Body of pancreas (tissue), 4 donors: Measurements from ENCODE around the gene KIF18B. TPM values are rescaled to one million over a fixed set of nuclear protein-coding genes. Genes with fewer than 3 reads are reported as not detected.

Experiments used
- ATAC-seq: fragments of 150-250 bp; one replicate; pipeline ENCODE4 v1.9.1; 2016
- DNase-seq, 4 donors: peaks; one replicate each; pipeline ENCODE4 v3.0.0-alpha.2; 2019
- H3K27ac ChIP-seq, 4 donors: fragments of 200-600 bp; sonication (generic); 1 replicate in 3 of 4; 2 replicates in 1 of 4; pipeline versions ENCODE4 v1.5.1 to v1.6.1; 2016 to 2019; ENCODE audit warnings: mild to moderate bottlenecking in 1 of 4, mixed read lengths in 1 of 4, moderate library complexity in 1 of 4
- H3K27me3 ChIP-seq, 2 donors: fragments of 200-600 bp; sonication (generic); one replicate each; pipeline ENCODE4 v1.6.0; 2016; ENCODE audit warnings: mild to moderate bottlenecking in 1 of 2
- H3K36me3 ChIP-seq, 2 donors: fragments of 200-600 bp; sonication (generic); replicated peaks in 1 of 2; 2 replicates each; pipeline ENCODE4 v1.5.1; 2016; ENCODE audit warnings: low read depth in 2 of 2; ENCODE audit not compliant: insufficient read depth in 1 of 2
- H3K4me1 ChIP-seq: fragments of 200-600 bp; sonication (generic); one replicate; pipeline ENCODE4 v1.6.0; 2016
- H3K4me3 ChIP-seq, 2 donors: fragments of 200-600 bp; sonication (generic); 1 replicate in 1 of 2; 2 replicates in 1 of 2; pipeline ENCODE4 v1.5.1; 2016 to 2019
- H3K9me3 ChIP-seq, 3 donors: fragments of 200-600 bp; sonication (generic); 1 replicate in 2 of 3; 2 replicates in 1 of 3; pipeline ENCODE4 v1.5.1; 2016
- CTCF ChIP-seq, 7 experiments: fragments of 450-650 bp in 4 of 7; fragments of 200-600 bp in 3 of 7; sonication (generic) in 3 of 7; IDR thresholded peaks; one replicate each; pipeline ENCODE4 v1.5.1; 2016 to 2019; ENCODE audit warnings: antibody characterized with exemption in 7 of 7
- POLR2A ChIP-seq, 3 donors: fragments of 450-650 bp; IDR thresholded peaks; one replicate each; pipeline ENCODE4 v1.6.1; 2016; ENCODE audit warnings: antibody characterized with exemption in 3 of 3, mild to moderate bottlenecking in 2 of 3
- WGBS, 2 donors: methylation state at CpG; one replicate each; pipeline ENCODE4 v1.1.5; 2017; 5-methylcytosine and 5-hydroxymethylcytosine counted together
- intact Hi-C: fragments of 100-400 bp; cut with DNase I; formaldehyde crosslinking; loops from one replicate; pipeline ENCODE4 v1.15.1; 2023
- total RNA-seq, 2 donors: library from RNA; depleted of rRNA; stranded (reverse); fragments of >200 nt; gene quantifications; one replicate each; pipeline ENCODE4 v1.1.0, GENCODE V29; 2016

Gene KIF18B
- total RNA-seq, 2 donors from 2014 or later, result 0.26 TPM; not detected in 1

GRCh38 chr17:44961921-44962350 is 14.4 kb upstream of the KIF18B start:
- no peak for ATAC-seq
- peaks cover 0 to 20% of the 10 kb centered on the region in 2 donors for H3K27me3 ChIP-seq
- WGBS, 2 donors, result 70% methylated on average over 7 of the region's 7 CpGs

GRCh38 chr17:44960691-44961090 is 13.1 kb upstream of the KIF18B start:
- DNase-seq (no peak), ATAC-seq (no peak)
- Histone ChIP-seq H3K4me1 (peaks cover 4% of the 10 kb centered on the region), H3K36me3 (no peaks in the 10 kb centered on the region), H3K9me3 (no peaks in the 10 kb centered on the region), H3K27ac (no peak overlapping the region), H3K4me3 (no peak overlapping the region), H3K27me3 (peaks cover 0 to 10% of the 10 kb centered on the region in 2 donors)
- intact Hi-C loops, result no loop called here
- no peak for TF ChIP-seq POLR2A (IDR thresholded peaks at IDR 0.05)
- TF ChIP-seq CTCF (IDR thresholded peaks at IDR 0.05), result no peak
- WGBS, 2 donors, result 44% methylated on average over 2 of the region's 2 CpGs

More at GRCh38 chr17:44961921-44962350, 14.4 kb upstream of the KIF18B start:
- intact Hi-C loops, result no loop called here
- Histone ChIP-seq H3K4me1 (peaks cover 6% of the 10 kb centered on the region), H3K9me3 (no peaks in the 10 kb centered on the region), H3K4me3 (no peak overlapping the region), H3K36me3 (no peaks in the 10 kb centered on the region), H3K27ac (no peak overlapping the region)
- DNase-seq, result no peak
- no peak for TF ChIP-seq POLR2A (IDR thresholded peaks at IDR 0.05)
- no peak for TF ChIP-seq CTCF (IDR thresholded peaks at IDR 0.05)

- no peaks in the 10 kb centered on the region for H3K36me3 ChIP-seq
- intact Hi-C loops, result no loop called here
- no peak overlapping the region for H3K4me3 ChIP-seq
- no peak for DNase-seq
- WGBS, 2 donors, result 28 to 50% methylated on average over 16 to 43 of the region's 56 CpGs
- no peaks in the 10 kb centered on the region for H3K9me3 ChIP-seq
- peaks cover 0 to 6% of the 10 kb centered on the region in 2 donors for H3K27me3 ChIP-seq
- H3K4me1 ChIP-seq, result peaks cover 4% of the 10 kb centered on the region
- no peak for ATAC-seq
- TF ChIP-seq CTCF (IDR thresholded peaks at IDR 0.05) (no peak), POLR2A (IDR thresholded peaks at IDR 0.05) (no peak)
- H3K27ac ChIP-seq, result no peak overlapping the region
These were observed 12.4 kb upstream of the KIF18B start for GRCh38 chr17:44959821-44960531.

- no peak for ATAC-seq
- Histone ChIP-seq H3K4me3 (no peak overlapping the region), H3K27me3 (peaks cover 0 to 6% of the 10 kb centered on the region in 2 donors), H3K4me1 (peaks cover 4% of the 10 kb centered on the region), H3K9me3 (no peaks in the 10 kb centered on the region), H3K27ac (no peak overlapping the region), H3K36me3 (no peaks in the 10 kb centered on the region)
- WGBS, 2 donors, result 49 to 63% methylated on average over 6 to 8 of the region's 8 CpGs
- TF ChIP-seq POLR2A (IDR thresholded peaks at IDR 0.05) (no peak), CTCF (IDR thresholded peaks at IDR 0.05) (no peak)
- DNase-seq, result no peak
- intact Hi-C loops, result no loop called here
These were observed 9.7 kb upstream of the KIF18B start for GRCh38 chr17:44956998-44957981.
